NCI-H748 (cell line): ENCODE data around the gene PDE6B.
"Not testable (repeated sequence)": the region's sequence is repeated elsewhere in the genome, so short reads cannot be mapped to it uniquely, and the experiment has no call there.

Experiments
- DNase-seq: peaks from one replicate; lab custom pipeline; 2025; ENCODE audit not compliant: unreplicated experiment; lab: John Stamatoyannopoulos, UW

The PDE6B gene

DNA sequence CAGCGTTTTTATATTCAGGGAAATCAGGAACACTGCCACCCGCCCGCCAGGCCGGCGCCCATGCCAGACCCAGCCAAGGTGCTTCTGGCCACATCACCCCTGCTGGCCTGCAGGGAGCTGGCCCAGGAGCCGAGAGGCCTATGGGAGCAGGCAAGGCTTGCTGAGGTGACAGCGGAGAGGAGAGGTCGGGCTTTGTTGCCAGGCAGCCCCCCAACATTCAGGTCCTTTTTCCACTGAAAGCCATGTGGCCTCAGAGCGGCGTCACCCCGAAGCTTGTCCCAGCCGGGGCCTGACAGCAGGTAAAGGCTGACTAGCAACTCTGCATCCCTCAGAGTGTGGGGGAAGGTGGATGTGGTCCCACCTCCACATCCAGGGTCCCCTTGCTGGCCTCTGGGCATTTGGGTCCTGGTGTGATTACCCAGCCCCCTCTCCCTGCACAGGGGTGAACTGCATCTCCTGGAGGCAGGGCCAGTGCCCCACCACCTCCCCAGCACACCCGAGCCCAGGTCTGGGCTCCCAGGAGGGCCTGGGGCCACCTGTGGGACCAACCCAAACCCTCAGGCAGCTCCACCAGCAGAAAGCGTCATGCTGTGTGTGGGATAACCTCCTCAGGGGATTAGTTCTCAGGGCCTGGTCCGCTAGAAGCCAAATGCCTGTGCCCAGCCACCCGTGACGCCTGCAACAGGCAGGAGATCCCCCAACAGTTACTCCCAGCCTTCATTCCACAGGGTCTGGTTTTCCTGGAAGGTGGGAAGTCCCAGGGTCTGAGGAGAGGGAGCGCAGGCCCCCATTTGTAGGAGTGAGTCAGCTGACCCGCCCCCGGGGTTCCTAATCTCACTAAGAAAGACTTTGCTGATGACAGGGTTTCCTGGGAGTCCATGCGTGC is at the start of gene PDE6B:
Gene PDE6B, plus strand, starts transcription at position 869 of the 886 bp plus-strand sequence. CDS start 54 bp downstream, outside the sequence.
- no peak for DNase-seq

DNA sequence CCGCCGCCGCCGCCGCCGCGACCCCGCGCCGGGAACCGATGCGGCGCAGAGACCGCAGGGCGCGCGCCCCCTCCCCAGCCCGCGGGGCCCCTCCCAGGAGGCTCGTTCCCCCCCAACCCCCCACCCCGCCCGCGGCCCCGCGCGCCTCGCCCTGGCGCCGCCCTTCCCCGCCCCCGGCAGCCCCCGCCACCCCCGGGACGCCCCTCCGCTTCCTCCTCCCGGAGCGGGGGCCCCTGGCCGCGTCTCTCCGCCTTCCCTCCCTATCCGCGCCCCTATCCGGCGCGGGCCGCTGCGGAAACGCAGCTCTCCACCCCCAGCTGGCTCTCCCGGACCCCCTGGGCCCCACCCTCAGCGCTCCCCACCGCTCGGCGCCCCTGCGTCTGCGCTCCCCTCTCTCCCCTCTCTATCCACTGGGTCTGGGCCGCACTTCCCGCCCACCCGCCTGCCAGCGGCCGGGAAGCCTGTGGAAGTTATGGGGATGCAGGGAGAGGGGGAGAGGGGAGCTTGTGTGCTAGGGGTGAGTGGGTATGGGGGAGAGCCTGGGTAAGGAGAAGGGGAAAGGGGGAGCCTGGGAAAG is 49.0 kb upstream of the PDE6B start, which contains the start of gene TMEM271:
Gene TMEM271, minus strand, starts transcription at position 51 of the 577 bp plus-strand sequence. CDS start 233 bp downstream, outside the sequence.
- DNase-seq, result peak; percentile 17

DNA sequence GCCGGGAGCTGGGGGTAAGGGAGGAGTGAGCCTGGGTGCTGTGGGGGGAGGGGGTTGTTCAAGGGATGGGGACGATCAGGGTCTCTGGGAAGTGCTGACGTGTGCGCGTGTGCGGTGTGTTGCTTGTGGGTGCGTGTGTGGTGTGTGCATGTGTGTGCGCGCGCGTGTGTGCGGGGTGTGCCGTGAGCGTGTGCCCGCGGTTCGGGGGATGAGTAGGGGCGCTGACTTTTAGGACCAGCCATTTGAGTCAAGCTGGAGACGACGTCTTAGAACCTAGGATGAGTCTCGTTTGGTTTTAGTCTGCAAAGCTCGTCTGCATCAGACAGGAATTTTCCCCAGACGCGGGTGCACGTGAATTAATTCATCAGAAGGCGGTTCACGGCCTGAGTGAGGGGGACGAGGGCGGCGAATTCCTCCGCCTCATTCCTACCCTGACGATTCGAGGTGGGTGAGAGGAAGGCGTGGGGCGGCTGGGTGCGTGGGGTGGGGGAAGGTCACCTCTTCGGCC is 48.3 kb upstream of the PDE6B start:
- no peak for DNase-seq

DNA sequence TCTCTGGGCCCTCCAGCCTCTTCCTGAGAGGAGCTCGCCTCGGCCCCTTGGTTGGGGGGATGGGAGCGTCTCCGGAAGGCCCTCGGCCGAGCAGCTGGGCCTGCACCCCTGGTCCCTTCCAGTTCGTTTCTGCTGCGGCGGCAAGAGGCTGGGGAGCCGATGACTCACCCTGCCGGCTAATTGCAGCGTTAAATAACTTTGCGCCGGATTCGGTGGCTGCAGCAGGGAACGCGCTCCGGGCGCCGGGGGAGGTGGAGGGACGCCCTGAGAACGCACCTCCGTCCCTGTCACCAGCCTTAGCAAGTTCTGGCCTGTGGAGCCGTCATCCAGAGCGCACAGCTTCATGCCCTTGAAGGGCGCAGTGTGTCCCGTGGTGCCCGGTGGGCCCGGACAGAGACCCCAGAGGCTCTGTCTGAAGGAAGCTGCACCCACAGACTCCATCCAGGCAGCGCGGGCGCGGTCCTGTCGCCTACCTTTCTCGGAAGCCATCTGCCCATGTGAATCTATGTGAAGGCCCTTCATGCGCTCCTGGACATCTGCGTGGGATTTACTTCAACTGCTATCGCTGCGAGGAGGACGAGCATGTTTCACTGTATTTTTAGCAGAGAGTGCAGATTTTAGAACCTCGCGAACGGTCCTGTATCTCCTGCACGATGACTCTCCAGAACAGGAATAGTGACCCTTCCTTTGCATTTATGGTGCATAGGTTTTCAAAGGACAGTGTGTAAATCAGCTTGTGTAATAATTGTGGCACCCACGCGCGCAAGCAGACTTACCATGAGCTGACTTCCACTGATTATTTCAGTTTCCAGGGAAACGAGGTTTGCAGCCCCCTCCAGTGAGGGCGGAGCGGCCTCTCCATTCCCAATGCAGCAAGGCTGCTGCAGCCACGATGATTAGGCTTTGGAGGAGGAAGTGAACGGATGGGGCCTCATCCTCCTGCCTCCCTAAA is 47.6 kb upstream of the PDE6B start:
- DNase-seq, result peak; percentile 0

- no peak for DNase-seq
Observed at GRCh38 chr4:578451-579443, 46.6 kb upstream of the PDE6B start.

DNA sequence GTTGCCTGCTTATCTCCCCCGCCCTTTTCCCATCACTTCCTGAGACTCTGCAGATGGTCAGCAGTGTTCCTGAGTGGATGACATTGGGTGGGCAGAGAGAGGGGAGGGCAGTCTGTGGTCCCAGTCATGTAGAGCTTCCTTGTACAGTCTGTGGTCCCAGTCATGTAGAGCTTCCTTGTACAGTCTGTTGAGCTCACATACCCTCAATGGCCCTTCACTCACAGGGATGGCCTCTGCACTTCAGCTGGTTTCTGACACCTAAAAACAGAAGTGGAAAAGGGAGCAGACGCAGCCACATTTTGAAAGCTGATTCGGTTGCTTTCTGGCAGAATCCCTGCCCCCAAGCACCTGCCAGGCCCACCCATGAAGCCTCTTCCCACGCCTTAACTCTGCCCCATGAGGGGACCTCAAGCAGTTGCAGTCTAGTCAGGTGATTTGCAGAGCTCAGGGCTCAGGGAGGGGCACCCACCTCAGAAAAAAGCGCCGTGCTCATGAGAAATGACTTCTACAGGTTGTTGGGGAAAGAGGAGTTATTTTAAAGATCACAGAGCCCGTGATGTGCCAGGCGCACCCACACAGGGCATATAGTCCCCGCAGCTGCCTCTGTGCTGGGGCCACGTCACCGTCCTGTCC is 45.7 kb upstream of the PDE6B start:
- DNase-seq, result no peak

- DNase-seq, result no peak
Observed at GRCh38 chr4:581181-581580, 44.2 kb upstream of the PDE6B start.

DNA sequence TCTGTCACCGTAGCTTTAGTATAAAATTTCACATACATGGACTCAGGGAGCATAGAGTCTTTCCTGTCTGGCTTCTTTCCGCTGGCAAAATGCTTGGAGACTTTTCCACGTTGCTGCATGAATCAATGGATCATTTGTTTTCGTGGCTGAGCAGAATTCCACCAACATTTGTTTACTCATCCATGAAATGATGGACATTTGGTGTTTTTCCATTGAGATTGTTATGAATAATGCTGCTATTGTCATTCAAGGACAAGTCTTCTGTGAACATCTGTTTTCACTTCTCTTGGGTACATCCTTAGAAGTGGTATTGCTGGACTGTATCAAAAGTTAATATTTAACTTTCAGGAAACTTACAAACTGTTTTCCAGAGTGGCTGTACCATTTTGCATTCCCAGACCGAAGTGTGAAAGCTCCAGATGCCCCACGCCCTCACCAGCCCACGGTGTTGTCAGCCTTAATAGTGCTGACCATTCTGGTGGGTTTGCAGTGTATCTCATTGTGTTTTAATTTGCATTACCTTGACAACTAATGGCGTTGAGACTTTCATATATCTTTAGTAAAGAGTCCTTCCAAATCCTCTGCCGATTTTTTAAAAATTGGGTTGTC is 43.5 kb upstream of the PDE6B start:
- DNase-seq, result no peak

DNA sequence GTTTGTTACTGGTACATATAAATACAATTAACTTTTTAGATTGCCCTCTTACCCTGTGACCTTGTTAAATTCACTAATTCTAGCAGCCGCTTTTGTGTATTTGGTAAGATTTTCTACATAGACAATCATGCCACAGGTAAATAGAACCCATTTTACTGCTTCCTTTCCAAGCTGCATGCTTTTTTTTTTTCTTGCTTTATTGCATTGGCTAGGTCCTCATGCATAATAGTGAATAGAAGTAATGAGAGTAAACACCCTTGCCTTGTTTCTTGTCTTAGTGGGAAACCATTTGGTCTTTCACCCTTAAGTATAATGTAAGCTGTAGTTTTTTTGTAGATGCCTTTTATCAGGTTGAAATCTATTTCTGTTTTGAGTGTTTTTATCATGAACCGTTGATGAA is 41.6 kb upstream of the PDE6B start:
- DNase-seq, result no peak

GRCh38 chr4:587671-588350 is 37.6 kb upstream of the PDE6B start:
- DNase-seq, result no peak

DNA sequence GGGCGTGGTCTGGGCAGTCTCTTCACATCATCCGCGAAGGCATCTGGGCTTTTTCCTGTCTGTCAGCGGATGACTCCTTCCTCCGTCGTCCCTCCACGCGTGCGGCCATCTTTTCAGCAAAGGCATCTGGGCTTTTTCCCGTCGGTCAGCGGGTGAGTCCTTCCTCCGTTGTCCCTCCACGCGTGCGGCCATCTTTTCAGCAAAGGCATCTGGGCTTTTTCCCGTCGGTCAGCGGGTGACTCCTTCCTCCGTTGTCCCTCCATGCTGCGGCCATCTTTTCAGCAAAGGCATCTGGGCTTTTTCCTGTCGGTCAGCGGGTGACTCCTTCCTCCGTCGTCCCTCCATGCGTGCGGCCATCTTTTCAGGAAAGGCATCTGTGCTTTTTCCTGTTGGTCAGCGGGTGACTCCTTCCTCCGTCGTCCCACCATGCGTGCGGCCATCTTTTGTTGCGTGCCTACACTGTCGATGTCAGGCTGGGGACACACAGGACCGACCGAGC is 37.0 kb upstream of the PDE6B start:
- DNase-seq, result no peak

- DNase-seq, result no peak
Observed at GRCh38 chr4:589219-589963, 36.0 kb upstream of the PDE6B start.

DNA sequence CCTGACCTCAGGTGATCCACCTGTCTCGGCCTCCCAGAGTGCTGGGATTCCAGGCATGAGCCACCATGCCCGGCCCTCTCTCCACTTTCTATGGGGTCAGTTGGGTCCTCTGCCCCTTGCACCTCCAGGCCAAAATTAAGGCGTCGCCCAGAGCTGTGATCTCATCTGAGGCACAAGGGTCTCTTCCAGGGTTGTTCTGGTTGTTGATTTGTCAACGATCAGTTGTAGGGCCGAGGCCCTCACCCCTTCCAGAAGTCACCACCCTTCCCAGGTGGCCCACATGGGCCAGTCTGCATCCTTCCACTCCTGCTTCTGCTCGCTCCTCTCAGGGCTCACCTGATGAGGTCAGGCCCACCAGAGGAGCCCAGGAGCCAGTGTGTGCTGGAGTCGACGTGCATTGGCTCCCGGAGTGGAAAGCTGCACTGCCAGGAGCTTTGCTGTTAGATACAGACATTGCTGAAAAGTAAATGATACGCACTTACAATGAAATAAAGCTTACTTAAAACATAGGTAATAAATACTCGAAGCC is 35.0 kb upstream of the PDE6B start:
- DNase-seq, result no peak

GRCh38 chr4:592178-592577 is 33.2 kb upstream of the PDE6B start:
- DNase-seq, result not testable (repeated sequence)

GRCh38 chr4:592825-593520 is 32.4 kb upstream of the PDE6B start:
- DNase-seq, result no peak

- DNase-seq, result no peak
Observed at GRCh38 chr4:598925-599324, 26.4 kb upstream of the PDE6B start.

DNA sequence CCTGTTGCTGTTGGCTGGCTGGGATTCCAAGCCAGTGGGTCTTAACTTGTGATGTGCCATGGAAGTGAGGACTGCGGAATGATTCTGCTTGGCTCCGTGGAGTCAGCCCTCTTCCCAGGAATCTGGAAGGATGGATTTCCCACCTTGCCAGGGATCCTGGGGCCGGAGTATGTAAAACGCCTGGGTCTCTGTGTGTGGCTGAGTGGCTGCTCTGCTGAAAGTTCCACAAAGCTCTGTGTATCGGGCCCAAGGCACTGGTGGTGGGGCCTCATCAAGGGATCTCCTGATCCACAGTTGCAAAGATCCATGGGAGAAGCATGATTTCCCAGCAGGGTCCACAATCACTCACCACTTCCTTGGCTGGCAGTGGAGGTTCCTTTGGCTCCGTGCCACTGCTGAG is 25.2 kb upstream of the PDE6B start:
- DNase-seq, result no peak
